ENCODE results near the gene ACBD6.
"Not testable (repeated sequence)": the region's sequence is repeated elsewhere in the genome, so short reads cannot be mapped to it uniquely, and the experiment has no call there.

The ACBD6 gene

DNA sequence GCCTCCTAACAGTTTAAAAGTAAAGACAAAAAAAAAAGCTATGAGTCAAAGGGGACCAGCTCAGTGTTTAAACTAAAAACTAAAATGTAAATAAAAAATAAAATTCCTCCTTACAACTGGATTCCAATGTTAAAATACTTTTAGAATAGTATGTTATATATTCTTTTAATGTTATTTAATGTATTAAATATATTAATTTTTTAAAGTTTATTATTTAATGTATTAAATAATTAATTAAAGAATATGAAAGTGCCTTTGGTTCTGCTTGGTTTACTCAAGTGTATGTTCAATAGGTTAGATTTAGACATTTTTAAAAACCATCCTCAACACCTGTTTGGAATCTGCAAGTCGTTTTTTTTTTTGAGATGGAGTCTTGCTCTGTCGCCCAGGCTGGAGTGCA lies 13.1 kb downstream of the ACBD6 start:
- no peak for DNase-seq (ENCODE audit: low read depth)

DNA sequence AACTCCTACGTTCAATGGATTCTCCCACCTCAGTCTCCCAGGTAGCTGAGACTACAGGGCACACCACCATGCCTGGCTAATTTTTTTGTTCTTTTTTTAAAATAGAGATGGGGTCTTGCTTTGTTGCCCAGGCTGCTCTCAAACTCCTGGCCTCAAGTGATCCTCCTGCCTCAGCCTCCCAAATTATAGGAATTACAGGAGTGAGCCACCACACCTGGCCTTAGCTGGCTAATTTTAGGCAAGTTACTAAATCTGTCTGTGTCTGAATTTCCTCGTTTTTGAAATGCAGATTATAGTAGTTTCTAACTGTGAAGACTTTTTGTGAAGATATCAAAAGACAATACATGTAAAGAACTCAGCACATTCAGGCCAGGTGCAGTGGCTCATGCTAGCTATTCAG lies 13.7 kb downstream of the ACBD6 start:
- no peak for DNase-seq (ENCODE audit: low read depth)

DNA sequence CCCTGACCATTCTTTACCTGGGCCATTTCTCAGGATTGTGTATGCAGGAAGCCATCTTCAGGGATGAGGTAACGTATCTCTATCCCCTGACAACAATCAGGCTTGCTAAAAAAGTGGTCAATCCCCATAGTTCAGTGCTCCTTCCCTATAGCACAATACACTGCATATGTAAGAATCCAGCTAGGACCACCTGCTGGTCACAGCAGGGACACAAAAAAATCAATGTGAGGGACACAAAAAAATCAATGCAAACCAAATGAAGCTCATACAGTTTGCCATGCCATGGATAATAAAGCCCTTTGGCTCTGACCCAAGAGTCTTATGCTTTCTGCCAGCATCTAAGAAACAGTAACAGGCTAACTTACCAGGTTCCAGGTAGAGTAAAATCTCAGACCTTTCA lies 16.3 kb downstream of the ACBD6 start:
- DNase-seq (ENCODE audit: low read depth), result no peak

DNA sequence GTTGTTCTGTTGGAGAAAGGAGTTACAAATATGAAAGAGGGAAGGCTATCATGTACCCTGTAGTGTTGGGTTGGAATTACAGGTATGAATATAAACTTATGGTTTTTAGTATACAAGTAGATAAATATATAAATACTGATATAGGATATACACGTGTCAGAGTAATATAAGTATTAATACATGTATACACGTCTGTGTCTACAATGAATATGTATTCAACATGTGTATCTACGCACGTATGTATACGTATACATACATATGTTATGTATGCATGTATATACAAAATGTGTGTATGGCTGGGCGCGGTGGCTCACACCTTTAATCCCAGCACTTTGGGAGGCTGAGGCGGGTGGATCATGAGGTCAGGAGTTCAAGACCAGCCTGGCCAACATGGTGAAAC lies 17.9 kb downstream of the ACBD6 start:
- no peak for DNase-seq (ENCODE audit: low read depth)

DNA sequence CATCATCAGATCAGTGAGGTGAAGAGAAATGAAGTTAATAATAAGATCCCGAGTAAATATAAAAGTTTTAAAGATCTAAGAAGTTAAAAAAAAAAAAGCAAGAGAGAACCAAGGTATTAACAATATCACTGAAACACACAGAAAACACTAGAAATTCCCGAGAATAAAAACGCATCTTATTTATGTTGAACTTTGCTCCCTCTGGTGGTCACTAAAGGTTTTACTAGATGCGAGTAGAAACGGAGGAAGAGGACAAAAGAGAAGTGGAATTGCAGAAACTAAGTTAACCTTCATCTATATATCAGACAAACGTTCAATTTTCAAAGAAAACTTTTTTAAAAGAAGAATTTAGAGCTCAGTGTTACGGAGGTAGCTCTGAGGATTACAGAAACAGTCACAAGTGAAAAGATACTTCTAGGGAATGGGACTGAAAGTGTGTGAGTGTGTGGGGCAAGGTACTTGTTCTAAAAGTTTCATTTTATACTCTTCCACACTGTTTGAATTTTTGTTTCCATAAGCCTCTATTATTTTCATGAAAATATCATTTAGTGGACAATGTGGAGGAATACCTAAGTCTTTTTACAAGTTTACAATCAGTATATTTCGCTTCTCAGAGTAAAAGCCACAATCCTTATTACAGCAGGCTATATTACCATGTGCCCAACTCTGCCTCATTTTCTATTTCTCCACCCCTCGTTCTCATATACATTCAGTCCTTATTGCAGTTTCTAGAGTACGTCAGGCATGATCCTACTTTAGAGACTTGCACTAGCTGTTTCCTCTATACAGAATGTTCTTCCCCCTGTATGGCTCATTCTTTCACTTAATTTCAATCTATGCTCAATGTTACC lies 19.7 kb downstream of the ACBD6 start:
- DNase-seq (ENCODE audit: low read depth), result no peak

DNA sequence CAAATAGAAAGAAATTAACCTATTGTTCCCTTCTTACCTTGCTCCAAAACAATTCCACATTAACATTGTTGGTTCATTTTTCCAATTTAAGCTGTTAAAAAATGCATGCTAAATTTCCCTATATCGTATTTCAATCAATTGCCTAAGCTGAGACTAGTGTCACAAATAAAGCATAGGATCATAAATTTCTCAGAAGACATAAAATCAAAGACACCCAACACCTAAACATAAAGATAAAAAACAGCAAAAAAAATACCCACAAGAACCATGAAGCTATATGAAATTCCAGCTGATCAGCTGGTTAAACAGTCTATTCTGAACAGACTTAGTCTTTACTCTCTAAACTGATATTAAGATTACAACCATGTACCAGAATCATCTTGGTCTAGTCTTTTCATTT lies 32.3 kb downstream of the ACBD6 start:
- DNase-seq (ENCODE audit: low read depth), result no peak

DNA sequence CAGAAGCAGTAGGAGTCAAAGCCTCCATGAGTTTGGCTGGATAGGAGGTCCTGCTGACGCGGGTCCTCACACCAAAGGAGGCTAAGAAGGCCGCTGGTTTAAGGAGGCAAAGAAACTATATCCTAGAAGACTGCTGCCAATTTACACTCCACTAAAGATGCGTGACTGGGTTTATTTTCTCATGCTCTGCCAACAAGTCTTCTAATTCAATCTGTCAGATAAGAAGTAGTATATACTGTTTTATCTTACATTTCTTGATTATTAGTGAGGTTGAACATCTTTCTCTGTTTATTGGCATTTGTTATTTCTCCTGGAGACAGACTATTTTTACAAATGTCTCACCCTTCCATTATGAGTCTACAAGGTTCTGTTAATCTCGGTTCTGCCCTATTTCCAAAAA lies 34.1 kb downstream of the ACBD6 start:
- DNase-seq (ENCODE audit: low read depth), result no peak

DNA sequence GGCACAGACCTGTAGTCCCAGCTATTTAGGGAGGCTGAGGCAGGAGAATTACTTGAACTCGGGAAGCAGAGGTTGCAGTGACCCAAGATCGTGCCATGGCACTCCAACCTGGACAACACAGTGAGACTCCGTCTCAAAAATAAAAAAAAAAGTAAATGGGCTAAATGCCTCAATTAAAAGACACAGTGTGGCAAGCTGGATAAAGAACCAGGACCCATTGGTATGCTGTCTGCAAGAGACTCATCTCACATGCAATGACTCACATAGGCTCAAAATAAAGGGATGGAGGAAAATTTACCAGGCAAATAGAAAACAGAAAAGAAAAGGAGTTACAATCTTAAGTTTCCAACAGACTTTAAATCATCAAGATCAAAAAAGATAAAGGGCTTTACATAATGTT lies 40.3 kb downstream of the ACBD6 start:
- DNase-seq (ENCODE audit: low read depth), result no peak

DNA sequence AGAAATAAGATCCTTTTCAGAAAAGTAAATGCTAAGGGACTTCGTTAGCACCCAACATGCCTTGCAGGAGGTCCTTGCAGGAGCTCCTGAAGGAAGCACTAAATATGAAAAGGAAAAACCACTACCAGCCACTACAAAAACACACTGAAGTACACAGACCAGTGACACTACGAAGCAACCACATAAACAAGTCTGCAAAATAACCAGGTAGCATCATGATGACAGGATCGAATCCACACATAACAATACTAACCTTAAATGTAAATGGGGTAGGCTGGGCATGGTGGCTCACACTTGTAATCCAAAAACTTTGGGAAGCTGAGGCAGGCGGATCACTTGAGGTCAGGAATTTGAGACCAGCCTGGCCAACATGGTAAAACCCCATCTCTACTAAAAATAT lies 40.7 kb downstream of the ACBD6 start:
- DNase-seq (ENCODE audit: low read depth), result not testable (repeated sequence)

DNA sequence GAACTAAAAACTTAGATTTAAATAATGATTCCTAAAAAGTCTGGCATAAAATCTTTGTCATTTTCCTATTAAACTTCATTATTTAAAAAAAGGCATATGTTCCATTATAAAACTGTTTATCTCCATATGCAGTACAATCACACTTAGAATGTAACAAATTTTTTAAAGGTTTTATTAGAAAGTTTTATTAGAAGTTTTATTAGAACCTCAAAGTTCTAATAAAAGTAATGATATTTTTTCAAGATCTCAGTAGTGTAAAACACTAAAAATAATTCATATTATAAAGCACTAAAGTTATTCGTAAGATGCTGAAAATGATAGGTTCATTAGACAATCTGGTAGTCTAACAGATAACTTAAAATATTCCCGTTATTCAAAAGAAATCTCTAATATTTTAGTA lies 43.6 kb downstream of the ACBD6 start:
- DNase-seq (ENCODE audit: low read depth), result no peak

DNA sequence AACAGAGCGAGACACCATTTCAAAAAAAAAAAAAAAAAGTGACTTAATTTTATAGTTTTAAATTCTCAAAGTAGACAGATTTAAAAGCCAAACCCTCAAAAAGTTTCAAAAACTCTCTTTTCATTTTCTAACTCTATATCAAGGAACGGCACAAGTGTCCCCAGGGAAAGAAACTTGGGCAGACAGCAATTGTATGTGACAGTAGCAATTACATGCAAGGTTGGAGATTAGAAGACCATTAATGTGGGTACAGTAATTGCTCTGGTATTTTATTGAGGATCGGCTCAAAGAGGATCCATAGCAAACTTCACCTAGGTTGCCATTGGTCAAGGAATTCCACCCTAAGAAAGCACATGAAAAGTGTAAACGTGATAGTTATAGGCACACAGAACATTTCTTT lies 46.2 kb downstream of the ACBD6 start:
- DNase-seq (ENCODE audit: low read depth), result no peak

DNA sequence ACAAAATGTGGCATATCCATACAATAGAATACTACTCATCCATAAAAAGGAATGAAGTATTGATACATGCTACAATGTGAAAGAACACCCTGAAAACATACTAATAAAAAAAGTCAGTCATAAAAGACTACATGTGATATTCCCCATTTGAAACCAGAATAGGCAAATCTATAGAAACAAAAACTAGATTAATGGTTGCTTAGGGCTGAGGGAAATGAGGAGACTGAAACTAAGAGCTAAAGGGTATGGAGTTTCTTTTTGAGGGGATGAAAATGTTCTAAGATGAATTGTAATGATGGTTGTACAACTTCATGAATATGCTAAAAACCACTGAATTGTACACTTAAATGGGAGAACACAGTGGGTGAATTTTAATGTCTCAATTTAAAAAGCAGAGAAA lies 50.9 kb downstream of the ACBD6 start:
- no peak for DNase-seq (ENCODE audit: low read depth)

DNA sequence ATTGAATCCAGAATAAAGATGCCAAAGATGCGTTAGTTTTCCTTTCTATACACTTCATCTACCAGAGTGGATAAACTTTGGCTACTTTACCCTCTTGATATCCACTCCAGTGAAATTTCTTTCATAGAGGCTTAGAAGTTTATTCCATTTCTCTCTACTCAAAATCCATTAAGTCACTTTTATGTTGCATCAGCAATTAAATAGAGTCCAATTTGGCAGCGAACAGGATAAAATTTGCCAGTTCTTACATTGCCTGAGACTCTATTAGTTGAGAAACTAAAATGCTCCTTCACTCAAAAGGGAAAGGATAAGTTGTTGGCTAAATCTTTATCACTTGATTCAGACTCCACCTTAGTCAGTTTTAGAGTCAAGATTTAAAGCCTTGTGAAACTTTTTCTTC lies 57.9 kb downstream of the ACBD6 start:
- no peak for DNase-seq (ENCODE audit: low read depth)

DNA sequence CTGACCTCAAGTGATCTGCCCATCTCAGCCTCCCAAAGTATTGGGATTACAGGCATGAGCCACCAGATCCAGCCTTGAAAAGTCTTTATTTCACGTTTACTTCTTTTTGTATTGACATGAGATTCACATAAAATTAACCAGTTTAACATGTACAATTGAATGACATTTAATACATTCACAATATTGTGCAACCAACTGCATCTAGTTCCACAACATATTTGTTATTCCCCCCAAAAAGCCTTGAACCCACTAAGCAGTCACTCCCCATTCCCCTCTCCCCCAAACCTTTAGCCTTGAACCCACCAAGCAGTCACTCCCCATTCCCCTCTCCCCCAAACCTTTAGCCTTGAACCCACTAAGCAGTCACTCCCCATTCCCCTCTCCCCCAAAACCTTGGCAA lies 62.0 kb downstream of the ACBD6 start:
- no peak for DNase-seq (ENCODE audit: low read depth)

DNA sequence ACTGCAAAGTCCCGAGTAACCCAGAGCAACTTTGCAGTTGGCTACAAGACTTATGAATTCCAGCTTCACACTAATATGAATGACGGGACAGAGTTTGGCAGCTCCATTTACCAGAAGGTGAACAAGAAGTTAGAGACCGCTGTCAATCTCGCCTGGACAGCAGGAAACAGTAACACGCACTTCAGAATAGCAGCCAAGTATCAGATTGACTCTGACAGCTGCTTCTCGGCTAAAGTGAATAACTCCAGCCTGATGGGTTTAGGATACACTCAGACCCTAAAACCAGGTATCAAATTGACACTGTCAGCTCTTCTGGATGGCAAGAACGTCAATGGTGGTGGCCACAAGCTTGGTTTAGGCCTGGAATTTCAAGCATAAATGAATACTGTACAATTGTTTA lies 66.8 kb downstream of the ACBD6 start:
- DNase-seq (ENCODE audit: low read depth), result no peak

DNA sequence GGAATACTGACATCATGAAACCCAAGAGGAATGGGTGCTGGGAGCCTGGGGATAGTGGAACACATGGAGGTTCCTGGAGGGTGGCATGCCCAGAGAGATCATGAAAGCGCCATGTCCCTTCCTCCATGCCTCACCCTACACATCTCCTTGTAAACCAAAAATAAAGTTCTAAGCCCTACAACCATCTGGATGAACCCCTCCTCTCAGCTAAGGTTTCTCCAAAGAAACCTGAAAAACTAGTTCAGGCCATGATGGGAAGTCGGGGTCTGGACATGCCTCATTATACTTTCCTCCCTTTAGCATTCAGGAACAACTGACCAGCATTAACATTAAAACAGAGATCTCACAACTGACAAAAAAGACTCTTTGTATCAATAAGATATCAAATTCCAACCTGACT lies 68.5 kb downstream of the ACBD6 start:
- no peak for DNase-seq (ENCODE audit: low read depth)

DNA sequence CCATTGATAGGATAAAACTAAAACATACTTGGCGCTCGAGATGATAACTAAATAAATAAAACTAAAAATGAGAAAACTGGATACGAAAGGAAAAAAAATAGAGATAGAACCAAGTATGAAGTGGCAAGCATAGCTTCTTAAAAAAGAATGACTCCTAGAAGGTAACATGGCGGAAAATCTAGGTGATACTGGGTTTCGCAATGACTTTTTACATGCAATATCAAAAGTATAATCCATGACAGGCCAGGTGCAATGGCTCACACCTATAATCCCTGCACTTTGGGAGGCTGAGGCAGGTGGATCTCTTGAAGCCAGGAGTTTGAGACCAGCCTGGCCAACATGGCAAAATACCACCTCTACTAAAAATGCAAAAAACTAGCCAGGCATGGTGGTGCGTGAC lies 70.7 kb downstream of the ACBD6 start:
- DNase-seq (ENCODE audit: low read depth), result no peak

DNA sequence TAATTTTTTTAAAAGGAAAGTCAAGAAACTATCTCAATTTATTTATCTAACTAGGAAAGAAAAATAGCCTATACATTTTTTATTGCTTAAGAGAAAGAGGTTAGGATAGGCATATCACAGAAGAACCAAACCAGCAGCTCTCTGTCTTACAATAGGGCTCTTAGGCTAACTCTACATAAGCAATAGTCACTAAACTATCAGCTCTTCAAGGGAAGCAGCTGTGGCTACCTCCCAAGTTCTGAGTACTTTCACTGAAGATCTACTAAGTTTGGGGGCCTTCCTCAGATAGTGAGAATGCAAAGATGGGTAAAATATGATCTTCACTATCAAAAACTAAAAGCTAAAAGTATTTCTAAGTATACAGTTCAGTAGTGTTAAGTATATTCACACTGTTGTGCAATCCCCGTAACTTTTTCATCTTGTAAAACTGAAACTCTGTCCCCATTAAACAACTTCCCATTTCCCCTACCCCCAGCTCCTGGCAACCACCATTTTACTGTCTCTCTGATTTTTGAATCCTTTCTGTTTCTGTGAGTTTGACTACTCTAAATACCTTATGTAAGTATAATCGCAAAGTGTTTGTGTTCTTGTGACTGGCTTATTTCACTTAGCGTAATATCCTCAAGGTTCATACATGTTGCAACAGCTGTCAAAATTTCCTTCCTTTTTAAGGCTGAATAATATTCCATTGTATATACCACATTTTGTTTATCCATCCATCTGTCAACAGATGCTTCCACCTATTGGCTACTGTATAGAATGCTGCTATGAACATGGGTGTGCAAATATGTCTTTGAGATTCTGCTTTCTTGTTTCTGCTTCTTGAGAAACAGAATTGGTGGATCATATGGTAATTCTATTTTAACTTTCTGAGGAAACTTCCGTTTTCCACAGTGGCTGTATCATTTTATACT lies 73.3 kb downstream of the ACBD6 start:
- DNase-seq (ENCODE audit: low read depth), result no peak

DNA sequence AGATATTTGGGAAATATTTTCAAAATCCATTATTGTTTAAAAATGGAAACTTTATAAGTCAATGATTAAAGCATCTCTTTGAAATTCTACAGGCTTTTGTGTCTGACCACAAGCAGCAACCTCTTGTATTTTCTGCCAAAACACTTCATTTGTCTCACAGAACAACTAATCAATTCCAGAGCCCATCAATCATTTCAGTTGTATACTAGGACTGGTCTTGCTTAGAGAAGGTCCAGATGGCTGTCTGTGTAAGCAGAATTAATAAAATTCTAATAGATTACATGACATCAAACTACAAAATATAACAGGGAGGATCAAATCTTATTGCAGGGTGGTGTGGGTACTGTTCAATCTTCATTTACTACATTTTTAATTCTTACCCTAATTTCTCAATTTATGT lies 76.4 kb downstream of the ACBD6 start:
- no peak for DNase-seq (ENCODE audit: low read depth)

DNA sequence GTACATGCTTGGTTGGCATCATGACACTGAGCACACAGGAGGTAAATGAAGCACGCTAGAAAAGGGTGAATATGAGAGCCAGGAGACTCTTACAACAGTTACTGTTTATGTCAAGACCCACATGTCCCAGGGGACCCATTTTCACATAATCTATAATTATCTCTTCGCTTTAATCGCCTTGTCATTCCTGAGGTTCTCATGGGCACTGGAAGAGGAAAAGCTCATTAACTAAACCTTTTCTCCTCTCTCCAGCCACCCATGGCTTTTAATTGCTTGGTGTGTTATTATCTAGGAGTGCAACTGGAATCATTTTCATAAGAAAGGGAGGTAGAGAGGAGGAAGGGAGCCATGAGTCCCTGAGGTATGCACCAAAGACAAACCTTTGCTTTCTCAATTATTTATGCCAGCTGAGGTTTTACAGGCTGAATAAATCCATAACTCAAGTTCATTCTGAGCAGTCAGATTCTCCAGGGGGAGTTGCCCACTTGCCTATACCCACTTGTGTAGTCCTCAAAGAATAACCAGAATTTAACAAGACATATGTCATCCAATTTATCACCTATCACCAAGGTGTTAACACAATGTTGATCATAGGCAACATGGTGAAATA lies 77.4 kb downstream of the ACBD6 start:
- no peak for DNase-seq (ENCODE audit: low read depth)

DNA sequence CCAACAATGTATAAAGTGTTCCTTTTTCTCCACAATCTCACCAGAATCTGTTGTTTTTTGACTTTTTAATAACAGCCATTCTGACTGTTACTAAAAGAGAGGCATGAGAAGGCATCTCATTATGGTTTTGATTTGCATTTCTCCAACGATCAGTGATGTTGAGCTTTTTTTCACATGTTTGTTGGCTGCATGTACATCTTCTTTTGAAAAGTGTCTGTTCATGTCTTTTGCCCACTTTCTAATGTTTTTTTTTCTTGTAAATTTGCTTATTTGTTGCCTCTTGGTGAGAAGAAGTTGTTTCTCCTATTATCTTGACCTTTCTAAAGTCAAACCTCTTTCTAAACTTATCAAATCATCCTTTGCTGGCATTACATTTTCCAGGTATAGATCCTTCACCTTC lies 80.8 kb downstream of the ACBD6 start:
- no peak for DNase-seq (ENCODE audit: low read depth)

DNA sequence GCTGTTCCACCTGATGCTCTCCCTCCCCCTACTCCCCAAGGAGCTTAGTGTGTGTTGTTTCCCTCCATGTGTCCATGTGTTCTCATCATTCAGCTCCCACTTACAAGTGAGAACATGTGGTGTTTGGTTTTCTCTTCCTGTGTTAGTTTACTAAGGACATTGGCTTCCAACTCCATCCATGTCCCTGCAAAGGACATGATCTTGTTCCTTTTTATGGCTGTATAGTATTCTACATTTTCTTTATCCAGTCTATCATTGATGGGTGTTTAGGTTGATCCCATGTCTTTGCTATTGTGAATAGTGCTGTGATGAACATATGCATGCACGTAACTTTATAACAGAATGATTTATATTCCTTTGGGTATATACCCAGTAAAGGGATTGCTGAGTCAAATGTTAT lies 81.2 kb downstream of the ACBD6 start:
- not testable (repeated sequence) for DNase-seq (ENCODE audit: low read depth)
